ENCODE measurements around the gene MACROD2.

DNA sequence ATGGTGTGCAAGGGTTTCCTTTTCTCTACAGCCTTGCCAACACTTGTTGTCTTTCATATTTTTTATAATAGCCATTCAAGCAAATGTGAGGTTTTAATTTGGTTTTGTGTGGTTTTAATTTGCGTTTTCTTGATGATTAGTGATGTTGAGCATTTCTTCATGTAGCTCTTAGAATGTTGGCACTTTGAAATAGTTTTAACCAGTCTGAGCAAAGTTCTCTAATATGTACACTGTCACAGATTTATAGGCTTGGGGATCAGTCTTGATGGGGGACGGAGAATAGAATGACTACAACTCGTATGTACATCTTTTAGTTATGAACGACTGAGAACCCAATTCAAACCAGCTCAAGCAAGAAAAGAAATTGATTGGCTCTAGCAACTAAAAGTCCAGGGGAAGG is 1574.8 kb downstream of the MACROD2 start:
- TF ChIP-seq POLR2A (IDR thresholded peaks at IDR 0.05): no peak
- TF ChIP-seq, protein P1, sequence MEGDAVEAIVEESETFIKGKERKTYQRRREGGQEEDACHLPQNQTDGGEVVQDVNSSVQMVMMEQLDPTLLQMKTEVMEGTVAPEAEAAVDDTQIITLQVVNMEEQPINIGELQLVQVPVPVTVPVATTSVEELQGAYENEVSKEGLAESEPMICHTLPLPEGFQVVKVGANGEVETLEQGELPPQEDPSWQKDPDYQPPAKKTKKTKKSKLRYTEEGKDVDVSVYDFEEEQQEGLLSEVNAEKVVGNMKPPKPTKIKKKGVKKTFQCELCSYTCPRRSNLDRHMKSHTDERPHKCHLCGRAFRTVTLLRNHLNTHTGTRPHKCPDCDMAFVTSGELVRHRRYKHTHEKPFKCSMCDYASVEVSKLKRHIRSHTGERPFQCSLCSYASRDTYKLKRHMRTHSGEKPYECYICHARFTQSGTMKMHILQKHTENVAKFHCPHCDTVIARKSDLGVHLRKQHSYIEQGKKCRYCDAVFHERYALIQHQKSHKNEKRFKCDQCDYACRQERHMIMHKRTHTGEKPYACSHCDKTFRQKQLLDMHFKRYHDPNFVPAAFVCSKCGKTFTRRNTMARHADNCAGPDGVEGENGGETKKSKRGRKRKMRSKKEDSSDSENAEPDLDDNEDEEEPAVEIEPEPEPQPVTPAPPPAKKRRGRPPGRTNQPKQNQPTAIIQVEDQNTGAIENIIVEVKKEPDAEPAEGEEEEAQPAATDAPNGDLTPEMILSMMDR (IDR thresholded peaks at IDR 0.05): no peak
